NCI-H1436 treated with DMSO at 0.1 percent for 48 hours (cell line): ENCODE measurements around the gene ACSL3.
"Not testable (repeated sequence)": the region's sequence is repeated elsewhere in the genome, so short reads cannot be mapped to it uniquely, and the experiment has no call there.

Experiments used
- DNase-seq: peaks from one replicate; lab custom pipeline; 2025; lab: John Stamatoyannopoulos, UW

The ACSL3 gene

GRCh38 chr2:222912117-222912516 lies 51.3 kb downstream of the ACSL3 start:
- no peak for DNase-seq

- DNase-seq = no peak
Observed at GRCh38 chr2:222912776-222913175, 51.9 kb downstream of the ACSL3 start.

DNA sequence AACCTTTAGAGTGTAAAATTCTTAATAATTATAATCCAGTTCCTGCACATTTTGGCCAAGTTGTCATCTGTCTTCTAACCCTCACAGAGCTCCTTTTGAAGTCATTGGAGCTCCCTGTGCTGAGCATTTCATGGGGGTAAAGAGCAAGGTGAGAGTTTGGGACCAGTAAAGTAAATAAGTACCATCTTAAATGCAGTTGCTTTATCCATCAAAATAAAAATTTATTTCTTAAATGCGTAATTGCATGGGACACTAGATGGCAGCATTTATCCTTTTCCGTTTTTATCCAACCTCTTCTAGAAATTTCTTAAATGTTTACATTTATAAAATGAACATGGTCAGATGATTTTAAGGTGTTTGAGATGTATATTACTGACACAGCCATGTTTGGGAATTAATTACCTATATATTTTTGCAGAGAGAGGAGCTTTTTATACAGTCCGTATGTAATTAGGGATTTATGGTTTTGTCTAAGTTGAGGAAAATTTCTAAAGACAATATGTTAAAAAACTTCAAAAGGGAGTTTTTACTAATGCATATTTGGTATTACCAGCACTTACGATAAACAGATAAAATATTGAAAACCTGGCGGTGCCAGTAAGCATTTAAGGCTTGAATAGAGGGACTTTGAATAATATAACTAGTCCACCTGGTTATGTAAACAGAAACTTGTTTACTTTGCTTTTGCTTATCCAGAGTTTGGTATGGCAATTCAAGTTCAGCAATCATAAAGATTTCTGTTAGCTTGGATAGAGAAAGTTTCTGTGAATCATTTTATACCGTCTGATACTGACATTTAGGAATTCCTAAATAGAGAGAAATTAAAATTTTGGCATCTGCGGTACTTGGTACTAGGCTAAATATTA lies 54.5 kb downstream of the ACSL3 start:
- no peak for DNase-seq

- DNase-seq = no peak
Observed at GRCh38 chr2:222916229-222917197, 55.7 kb downstream of the ACSL3 start.

GRCh38 chr2:222917212-222917611 lies 56.4 kb downstream of the ACSL3 start:
- DNase-seq = not testable (repeated sequence)

DNA sequence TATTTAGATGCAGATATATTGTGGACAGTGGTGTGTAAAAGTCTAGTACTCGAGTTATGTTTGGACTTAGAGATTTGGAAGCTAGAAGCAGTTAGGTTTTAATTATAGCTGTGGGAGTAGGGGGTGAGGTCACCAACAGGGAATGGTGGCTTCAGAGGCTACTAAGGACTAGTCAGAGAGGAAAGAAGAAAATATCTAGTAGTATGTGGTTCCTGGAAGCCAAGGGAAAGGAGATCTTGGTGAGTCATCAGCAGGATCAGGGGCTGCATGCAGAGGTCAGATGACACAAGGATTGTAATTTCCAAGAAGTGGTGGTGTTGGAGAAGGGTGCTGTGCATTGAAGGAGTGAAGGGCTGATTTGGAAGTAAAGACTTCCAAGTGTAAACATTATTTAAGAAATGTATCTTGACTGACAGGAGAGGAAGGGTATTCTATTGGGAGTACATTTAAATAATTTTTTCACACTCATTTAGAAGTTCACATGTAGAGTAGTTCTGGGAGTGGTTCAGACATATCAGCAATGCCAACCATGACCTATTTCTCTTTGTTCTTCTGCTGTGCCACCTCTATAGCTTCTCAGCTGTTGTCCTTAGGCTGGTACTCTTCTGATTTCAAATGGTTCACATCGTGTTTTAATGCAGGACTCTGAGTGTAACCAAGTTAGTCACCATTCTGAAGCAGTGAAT lies 59.1 kb downstream of the ACSL3 start:
- no peak for DNase-seq

- DNase-seq = no peak
Observed at GRCh38 chr2:222920657-222921186, 59.9 kb downstream of the ACSL3 start.

DNA sequence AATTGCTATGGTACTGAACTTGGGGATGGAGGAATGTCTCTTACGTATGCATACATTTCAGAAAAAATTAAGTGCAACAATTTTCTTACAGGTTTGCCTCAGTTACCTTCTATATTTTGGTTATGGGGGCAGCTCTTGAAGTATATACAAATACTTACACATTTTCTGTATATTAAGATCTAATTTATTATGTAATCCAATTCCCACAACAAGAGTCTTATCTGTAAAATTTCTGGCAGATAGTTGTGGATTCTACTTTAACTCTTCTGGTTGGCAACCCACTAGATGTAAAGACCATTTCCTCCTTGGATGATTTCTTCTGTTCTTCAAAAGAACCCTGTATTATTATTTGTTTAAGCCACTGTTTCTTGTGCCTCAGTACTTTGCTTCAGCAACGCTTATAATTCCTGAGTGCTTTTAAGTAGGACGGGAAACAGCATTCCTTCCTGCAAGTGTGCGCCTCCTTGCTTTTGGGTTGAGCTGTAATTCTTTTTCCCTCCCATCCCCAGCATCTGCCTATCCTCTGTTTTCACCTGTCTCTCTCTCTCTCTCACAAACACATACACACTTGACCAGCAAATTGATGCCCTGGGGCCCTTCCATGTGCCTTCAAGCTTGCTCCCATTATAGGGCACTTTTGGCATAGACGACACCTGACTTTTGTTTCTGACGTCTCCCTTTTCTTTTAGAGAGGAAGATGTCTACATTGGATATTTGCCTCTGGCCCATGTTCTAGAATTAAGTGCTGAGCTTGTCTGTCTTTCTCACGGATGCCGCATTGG lies 61.4 kb downstream of the ACSL3 start:
- DNase-seq = no peak

DNA sequence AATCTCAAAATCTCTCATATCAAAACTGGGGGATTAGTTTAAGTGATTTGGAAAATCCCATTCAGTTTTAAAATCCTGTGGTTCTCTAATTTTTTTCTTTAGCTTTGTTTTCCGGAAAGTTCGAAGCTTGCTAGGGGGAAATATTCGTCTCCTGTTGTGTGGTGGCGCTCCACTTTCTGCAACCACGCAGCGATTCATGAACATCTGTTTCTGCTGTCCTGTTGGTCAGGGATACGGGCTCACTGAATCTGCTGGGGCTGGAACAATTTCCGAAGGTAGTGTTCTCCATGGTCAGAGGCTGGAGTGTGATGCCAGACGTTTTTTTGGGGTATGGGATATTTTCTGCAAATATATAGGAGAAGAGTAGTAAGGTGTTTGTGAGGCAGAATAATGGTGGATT lies 66.1 kb downstream of the ACSL3 start:
- no peak for DNase-seq

DNA sequence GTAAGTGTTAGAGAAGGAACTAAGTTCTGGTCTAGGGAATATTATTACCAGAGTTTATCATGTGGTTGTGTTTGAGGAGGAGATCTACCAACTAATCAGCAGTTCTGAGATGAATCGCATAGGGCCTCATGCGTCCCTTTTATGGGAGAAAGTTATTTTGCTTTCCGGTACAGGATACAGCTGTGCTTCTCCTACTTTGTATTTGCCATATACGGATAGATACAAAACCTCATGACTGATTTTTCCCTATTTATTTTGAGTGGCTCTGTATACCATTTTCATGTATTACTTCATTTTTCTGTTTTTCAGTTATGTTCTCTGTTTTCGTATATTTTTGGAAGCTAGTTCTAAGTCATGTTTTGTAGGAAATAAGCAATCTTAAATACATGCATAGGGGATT lies 66.8 kb downstream of the ACSL3 start:
- DNase-seq = no peak

GRCh38 chr2:222928335-222928734 lies 67.5 kb downstream of the ACSL3 start:
- no peak for DNase-seq

GRCh38 chr2:222930862-222931261 lies 70.0 kb downstream of the ACSL3 start:
- no peak for DNase-seq

DNA sequence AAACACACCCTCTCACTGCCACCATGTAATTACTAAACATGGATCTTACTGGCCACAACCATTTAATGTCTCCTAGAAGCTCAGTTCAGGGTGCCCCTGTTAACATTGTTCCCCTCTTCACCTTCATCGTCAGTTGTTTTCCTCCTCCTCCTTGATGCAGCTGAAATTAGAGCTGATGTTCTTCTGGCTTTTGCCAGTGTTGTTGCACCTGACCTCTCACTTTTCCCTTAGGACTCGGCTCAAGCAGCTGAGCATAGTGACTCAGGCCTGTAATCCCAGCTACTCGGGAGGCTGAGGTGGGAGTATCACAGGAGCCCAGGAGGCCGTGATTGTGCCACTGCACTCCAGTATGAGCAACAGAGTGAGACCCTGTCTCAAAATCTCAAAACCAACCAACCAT lies 70.8 kb downstream of the ACSL3 start:
- DNase-seq = no peak

DNA sequence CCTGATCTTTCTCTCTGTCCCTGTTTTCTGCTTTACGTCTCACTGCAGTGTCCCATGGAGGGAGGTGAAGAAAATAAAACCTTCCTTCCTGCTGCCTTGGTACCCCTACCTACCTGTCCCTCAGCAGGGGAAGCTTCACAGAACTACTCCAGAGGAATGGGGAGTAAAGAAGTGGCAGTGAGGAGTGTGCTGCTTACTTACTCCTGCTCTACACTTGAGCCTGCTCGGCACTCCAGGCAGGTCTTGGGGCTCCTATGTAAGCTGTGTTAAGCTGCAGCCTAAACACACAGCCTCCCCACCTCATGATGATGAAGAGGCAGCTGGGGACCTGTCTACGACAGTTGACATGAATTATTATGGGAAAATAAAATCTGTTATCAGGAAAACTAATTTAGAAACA lies 72.6 kb downstream of the ACSL3 start:
- no peak for DNase-seq

DNA sequence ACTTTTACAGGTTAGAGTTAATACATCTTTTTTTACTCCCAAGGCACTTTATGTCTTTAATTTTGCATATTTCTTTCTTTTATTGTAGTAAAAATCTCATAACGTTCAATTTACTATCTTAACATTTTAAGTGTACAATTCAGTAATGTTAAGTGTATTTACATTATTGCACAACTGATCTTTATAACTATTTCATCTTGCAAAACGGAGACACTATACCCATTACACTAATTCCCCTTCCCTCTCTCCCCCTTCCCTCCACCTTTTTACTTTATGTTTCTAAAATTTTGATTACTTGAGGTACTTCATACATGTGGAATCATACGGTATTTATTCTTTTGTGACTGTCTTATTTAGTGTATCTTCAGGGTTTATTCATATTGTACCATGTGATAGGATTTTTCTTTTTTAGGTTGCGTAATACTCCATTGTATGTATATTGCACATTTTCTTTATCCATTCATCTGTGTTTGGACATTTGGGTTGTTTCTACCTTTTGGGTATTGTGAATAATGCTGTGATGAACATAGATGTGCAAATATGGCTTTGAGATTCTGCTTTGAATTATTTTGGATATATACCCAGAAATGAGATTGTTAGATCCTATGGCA lies 75.0 kb downstream of the ACSL3 start:
- DNase-seq = no peak

- DNase-seq = no peak
Observed at GRCh38 chr2:222936705-222937104, 75.9 kb downstream of the ACSL3 start.

- no peak for DNase-seq
Observed at GRCh38 chr2:222938327-222938726, 77.5 kb downstream of the ACSL3 start.

- no peak for DNase-seq
Observed at GRCh38 chr2:222939208-222939856, 78.5 kb downstream of the ACSL3 start.

DNA sequence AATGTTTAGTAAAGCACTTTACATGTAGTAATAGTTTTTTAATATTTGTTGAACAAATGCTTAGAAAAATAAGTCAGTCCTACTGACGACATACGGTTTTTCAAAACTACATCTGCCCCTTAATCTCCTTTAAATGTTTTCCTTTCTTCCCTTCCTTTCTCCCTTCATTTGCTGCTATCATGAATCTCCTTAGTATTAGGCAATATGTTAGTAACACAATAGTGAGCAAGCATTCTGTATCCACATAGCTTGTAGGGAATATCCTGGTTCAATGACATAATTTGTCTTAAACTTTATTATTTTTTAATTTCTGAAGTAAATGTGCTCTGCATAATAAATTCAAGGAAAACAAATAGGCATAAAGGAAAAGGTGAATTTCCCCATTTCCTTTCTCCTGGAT lies 79.1 kb downstream of the ACSL3 start:
- DNase-seq = no peak

DNA sequence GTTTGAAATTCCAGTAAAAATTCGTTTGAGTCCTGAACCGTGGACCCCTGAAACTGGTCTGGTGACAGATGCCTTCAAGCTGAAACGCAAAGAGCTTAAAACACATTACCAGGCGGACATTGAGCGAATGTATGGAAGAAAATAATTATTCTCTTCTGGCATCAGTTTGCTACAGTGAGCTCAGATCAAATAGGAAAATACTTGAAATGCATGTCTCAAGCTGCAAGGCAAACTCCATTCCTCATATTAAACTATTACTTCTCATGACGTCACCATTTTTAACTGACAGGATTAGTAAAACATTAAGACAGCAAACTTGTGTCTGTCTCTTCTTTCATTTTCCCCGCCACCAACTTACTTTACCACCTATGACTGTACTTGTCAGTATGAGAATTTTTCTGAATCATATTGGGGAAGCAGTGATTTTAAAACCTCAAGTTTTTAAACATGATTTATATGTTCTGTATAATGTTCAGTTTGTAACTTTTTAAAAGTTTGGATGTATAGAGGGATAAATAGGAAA lies 80.7 kb downstream of the ACSL3 start:
- no peak for DNase-seq
